CD1c-positive myeloid dendritic cell (primary cell): ENCODE measurements around the gene PKMYT1.

Experiments
- DNase-seq: peaks from one replicate; pipeline ENCODE4 v3.0.0-alpha.2; 2016; ENCODE audit errors: extremely low spot score

Gene PKMYT1

DNA sequence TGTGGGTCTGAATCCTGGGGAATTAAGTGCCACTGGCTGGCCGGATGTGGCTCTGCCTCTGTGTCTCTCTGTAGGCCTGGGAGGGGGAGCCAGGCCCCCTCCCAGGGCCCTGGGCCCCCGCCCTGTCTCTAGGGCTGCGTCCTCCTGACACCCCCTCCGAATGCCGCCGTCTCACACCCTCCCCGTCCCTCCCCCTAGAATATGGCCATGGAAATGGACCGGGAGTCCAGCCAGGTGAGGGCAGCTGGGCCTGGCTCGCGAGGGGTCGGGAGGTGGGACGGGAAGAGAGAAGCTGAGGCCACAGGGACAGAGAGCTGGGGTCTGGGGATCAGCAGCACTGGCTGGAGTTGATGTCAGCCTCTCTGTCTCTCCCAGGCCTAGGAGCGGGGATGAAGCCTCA lies 16.1 kb upstream of the PKMYT1 start:
- DNase-seq, result no peak

DNA sequence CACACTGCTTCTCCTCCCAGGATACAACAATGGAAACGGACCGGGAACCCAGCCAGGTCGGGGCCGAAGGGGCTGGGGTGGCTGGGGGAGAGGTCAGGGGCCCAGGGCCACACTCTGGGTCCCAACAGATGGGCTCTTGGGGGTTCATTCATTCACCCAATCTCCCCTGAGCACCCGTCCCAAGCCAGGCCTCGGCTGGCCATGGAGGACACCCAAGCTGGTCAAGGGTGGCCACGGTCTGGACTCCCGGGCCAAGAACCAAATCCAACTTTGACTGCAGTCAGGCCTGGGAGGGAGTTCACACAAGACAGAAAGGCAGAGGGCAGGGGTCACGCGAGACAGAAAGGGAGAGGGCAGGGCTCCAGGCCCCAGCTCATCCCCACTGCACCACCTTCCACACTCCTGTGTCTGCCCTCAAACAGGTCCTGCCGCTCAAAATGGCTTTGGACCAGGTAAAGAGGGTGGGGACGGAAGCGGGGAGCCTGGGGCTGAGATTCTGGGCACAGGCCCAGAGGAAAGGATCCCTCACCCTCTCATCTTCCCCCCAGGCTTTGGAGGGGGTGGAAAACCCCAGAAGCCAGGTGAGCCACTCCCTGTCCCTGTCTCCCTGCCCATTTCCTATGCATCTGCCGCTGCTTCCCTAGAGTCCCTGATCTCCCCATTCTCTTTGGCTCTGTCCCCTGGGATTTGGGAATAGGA lies 12.3 kb upstream of the PKMYT1 start:
- DNase-seq, result no peak

DNA sequence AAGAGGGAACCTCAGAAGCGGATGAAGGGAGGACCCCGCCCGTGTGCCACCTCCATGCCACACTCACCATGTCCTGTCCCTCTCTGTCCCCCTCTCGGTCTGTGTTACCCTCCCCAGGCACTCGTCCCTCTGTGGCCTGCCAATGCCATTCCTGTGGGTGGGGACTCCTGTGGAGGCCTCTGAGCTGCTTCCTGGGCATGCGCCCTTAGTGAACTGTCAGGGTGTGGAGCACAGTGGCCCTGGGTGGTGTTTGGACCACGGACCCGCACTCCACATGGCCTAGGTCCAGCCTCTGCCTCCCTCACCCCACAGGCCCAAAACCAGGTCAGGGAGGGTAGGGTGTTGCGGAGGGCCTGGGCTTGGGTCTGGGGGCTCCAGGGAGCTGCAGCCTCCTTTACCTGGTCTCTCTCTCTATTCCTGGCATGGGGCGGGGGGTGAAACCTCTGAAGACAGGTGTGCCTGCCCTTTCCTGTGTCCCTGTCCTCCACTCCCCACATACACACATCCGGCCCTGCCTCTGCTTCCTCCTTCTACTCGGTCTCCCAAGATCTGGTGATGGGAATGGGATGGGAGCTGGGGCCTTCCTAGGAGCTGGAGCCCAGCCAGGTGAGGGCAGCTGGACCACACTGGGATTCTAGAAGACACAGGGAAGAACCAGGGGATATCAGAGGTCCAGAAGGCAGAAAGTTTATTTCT lies 11.5 kb upstream of the PKMYT1 start:
- no peak for DNase-seq

DNA sequence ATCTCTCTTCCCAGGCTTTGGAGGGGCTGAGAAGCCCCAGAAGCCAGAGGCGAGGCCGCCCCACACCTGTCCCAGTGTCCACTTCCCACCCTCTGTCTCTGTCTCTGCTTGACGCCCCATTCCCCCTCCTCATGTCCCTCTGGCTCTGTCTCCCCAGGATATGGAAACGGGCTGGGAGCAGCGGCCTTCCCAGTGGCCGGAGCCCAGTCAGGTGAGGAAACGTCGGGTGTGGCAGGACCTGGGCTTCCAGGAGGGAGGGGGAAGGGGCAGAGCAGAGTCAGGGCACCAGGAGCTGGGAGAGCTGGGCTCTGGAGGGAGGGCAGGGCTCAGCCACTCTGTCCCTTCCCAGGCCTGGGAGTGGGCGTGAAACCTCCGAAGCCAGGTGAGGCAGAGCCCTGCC lies 10.6 kb upstream of the PKMYT1 start:
- no peak for DNase-seq

DNA sequence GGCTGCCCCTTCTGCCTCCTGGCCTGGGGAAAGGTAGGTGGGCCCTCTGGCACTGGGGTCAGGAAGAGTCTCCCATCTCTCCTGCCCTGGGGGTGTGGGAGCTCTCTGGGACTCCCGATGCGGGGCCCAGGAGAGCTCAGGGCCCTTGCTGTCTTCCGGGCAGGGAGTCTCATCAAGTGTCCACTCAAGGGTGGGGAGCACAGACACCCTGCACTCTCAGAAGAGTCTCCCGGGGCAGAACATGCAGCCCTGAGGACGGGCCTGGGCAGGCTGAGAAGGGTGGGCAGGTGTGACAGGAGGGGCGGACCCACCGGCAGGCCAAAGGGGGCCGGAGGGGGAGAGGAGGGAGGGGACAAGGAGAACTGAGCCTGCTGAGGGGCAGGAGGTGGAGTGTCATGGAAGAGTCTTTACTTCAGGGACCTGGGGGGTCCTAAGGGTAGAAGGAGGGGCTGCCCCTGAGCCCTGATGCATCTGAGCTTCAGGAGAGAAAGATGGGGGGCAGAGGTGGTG lies 8.4 kb upstream of the PKMYT1 start:
- DNase-seq, result no peak

DNA sequence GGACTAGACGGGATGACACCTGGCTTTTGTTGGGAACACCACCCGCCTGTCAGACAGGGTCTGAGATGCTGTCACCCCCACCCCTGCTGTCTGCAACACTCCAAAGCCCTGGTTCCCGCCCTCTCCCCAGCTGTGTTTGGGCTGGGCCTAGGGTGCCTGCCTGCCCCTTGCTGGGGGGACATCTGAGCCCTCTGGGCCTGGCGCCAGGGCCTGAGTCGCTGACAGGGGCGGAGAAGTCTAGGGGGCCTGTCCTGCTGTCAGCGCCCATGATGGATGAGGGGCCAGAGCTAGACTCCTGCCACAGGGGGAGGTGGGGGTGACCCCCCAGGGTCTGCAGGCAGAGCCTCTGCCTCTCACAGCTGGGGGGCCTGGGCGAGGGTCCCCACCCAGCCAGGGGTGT lies 7.6 kb upstream of the PKMYT1 start:
- DNase-seq, result no peak

DNA sequence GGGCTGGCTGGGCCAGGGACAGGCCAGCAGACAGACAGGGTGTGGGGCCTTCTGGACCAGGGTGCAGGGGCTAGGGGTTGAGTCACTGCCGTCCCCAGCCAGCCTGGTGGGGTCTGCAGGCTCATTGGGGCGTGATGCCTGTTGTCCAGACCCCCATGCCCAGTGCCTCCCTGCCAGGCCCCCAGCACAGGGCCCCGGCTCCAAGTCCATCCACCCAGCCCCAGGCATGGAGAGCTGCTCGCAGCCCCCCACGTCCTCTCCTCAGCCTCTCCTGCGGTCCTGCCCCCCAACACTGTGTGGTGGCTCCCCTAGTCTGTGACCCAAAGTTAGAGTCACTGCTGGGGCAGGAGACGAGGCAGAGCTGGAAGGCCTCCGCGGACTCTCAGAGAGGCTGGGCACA lies 7.0 kb upstream of the PKMYT1 start:
- no peak for DNase-seq

DNA sequence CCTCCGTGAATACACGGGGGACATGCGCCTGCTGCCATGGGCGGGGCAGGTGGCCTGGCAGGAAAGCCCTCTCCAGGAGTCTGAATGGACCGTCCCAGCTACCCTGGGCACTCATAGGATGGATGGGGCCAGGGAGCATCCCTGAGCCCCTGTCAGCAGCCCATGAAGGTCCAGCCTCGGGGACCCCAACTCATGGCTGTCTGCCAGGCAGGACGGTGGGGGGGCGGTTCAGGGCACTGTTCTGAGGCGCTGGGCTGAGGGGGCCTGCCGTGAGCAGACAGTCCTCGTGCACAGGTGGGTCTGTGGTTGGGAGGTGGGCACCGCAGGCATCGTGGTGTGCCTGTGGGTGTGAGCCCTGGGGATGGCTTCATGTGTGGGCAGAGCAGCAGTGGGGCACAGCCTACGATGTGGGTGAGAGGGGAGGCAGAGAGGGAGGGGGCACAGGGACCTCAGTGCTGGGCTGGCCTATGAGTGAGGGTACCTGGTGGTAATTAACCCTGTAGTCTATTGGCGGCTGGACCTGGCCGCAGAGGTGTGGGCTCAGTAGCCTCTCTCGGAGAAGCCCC lies 6.5 kb upstream of the PKMYT1 start:
- DNase-seq, result no peak

DNA sequence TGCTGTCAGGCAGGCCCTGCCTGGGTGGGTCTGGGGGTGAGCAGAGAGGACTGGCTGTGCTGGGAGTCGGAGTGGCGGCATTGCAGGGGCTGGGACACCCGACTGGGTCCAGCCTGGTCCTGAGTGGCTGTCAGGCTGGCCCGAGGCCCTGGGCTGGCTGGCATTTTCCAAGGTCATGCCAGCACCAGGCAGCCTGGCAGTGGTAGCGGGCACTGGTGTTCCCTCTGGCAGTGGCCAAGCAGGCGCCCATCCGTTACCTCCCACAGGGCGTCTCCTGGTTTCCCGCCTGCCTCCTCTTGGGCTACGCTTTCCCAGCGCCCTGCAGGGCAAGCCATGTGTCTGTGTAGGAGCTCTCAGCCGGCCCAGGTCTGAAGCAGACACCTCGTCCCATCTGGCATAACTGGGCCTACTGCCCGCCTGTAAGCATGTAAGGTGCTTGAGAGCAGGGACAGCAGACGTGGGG lies 5.7 kb upstream of the PKMYT1 start:
- DNase-seq, result no peak

DNA sequence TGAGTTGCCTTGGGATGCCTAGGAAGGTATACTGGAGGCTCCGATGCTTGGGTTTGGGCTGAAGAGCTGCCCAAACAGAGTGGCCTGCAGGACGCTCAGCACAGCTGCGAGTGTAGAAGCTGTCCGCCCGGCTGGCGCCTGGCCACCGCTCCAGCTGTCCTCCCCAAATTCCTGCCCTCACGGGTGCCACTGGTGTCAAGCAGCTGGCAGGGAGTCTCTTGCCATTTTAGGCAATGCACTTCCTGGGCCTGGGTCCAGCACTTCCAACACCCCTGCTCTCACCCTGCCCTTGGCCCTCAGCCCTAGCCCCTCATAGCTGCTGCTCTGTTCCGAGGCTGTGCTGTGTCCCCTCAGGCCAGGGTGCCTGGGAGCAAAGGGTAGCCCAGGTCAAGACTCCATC lies 5.2 kb upstream of the PKMYT1 start:
- DNase-seq, result no peak

DNA sequence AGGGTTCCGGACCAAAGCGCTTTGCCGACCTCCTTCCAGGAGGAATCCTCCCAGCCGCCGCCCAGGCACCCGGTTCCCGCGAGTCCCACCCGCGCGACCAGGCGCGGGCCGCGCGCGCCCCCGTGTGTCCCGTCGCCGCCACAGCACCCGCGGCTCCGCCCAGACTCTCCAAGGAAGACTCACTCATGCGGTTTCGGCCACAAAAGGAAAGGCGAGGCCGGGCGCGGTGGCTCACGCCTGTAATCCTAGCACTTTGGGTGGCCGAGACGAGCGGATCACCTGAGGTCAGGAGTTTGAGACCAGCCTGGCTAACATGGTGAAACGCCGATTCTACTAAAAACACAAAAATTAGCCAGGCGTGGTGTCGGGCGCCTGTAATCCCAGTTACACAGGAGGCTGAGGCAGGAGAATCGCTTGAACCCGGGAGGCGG lies 3.5 kb upstream of the PKMYT1 start:
- peak; percentile 88 for DNase-seq

DNA sequence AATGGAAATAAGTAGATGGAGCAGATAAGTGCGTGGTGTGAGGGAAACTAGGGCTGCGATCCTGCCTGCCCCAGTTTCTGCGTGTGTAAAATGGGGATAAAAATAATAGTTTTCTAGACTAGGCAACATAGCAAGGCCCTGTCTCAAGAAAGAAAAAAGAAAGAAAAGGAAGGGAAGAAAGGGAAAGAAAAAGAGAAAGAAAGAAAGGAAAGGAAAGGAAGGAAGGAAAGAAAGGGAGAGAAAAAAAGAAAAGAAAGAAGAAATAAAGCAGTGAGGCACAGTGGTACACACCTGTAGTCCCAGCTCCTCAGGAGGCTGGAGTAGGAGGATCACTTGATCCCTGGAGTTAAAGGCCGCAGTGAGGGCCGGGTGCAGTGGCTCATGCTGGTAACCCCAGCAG lies 2.2 kb upstream of the PKMYT1 start:
- DNase-seq, result no peak

DNA sequence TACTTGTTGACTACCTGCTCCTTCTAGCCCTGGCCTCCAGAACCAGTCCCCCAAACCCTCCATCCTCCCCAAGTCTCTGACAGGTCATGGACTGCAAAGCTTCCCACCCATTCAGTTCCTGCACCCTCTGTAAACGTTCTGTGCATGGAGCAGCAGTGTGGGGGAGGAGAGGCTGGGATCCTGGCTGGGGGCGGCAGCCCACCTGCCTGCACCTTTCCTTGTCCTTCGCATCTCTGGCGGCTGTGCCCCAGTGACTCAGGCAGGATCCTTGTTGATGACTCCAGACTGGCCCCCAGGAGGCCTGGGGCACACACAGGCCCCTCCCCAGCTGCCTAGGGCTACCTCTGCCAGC lies 1.6 kb upstream of the PKMYT1 start:
- DNase-seq, result no peak

DNA sequence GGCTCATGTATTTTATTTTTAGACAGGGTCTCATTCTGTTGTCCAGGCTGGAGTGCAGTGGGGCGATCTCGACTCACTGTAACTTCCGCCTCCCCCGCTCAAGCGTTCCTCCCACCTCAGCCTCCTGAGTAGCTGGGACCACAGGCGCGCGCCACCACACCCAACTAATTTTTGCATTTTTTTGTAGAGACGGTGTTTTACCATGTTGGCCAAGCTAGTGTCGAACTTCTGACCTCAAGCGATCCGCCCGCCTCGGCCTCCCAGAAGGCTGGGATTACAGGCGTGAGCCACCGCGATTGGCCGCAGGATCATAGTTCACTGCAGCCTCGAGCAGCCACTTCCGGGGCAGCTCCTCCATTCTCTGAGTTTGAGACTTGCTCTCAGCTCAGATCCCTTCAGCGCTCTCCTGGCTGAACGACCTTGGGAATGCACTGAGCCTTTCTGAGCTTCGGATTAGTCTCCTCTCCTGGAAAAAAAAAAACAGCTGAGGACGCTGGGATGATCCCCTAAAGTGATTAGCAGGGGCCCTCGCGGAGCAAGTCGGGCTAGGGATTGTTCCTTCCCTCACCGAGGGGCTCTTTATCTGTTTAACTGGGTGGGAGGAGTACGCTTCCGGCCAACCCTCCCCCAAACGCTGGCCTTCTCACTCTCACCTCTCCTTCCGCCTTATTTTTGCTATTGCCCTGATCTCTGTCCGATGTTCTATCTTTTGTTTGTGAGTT lies 1.1 kb upstream of the PKMYT1 start:
- DNase-seq, result no peak

DNA sequence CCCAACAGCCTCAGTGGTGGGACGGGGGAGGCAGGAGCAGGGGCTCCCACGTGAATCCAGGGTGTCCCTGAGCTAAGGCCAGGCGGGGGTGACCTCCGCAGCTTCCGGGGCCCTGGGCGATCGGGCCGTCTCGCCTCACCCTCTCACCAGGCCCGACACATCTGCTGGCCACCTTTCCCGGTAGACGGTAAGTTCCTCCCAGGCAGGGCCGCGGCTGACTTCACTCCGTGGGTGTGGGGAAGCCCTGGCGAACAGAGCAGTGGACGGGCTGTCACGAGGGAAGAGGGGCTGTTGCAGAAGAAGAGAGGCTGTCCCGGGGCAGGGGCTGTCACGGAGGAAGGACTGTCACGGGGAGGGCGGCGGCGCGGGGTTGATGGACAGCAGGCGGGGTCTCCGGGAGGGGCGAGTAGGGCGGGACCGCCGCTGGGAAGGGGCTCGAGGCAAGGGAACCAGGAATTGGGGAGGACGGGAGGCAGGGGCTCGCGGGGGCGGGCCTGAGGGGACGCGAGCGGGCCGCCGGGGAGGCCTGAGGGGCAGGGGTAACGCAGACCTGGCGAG lies 498 bp downstream of the PKMYT1 start:
- peak; percentile 80 for DNase-seq

DNA sequence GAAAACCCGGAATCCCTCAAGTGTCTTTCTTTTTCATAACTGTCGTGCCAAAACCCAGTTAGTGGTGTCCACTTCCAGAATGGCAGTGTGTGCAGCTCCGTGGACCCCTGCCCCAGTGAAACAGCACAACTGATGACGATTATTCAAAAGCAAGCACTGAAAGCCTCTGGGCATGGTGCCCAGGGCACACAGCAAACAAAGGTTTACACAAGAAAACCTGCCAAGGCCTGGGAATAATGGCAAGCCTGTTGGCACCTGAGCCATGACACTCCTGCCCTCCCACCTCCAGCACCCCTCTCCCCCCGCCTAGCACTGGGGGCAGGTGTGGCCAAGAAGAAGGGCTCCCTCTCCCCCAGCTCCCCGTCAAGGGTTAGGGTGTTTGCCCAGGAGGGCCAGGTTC lies 2.8 kb downstream of the PKMYT1 start:
- no peak for DNase-seq

DNA sequence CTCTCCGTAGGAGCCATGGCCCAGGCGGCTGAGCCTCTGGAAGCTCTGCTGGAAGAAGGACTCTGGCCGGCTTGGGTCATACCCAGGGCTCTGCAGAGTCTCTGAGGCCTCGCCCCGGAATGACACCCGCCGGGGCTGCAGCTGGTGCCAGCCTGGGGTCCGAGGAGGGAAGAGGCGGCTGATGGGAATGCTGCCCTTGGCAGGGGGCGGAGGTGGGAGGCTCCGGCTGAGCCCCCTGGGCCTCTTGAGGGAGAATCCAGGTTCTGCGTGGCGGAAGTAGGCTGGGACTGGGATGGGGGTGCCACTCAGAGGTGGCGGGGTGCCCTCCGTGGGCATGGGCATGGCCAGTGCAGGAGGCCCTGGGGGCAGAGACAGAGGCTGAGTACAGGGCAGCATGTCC lies 3.6 kb downstream of the PKMYT1 start:
- no peak for DNase-seq

DNA sequence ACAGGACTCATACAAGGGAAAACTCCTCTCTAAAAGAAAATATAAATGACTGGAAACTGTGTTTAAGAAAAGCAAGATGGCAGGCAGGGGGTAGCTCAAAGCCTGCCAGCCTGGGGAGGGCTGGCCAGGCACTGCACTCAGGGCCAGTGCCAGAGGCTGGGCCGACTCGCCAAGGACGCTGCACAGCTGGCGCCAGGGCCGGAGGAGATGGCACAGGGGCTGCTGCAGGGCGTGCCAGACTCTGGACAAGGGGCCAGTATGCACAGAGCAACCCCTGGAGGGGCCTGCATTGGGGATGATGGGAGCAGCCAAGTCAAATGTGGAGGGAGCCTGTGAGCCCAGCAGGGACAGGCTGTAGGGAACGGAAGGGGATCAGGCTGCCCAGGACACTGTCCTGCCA lies 4.0 kb downstream of the PKMYT1 start:
- no peak for DNase-seq

DNA sequence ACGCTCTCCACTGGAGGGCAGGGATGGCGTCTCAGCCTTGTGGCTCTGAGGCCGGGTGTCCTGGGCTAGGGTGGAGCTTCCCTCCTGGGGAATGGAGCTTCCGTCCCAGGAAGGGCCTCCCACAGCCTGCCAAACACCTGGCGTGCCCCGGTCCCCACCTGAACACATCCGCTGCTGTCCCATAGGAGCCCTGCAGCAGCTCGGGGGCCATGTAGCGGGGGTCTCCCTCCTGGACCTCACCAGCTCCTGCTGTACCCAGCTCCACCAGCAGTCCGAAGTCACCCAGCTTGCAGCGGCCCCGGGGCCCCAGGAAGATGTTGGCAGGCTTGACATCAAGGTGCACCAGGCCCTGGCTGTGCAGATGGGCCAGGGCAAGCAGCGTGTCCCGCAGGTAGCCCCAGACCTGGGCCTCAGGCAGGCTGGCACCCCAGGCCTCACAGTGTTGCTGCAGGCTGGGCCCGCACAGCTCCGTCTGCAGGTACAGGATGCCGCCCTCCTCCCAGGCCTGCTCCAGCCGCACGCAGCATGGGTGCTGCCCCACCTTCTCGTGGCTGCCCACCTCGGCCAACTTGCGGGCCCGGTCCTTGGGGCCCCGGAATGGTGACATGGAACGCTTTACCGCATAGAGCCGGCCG lies 5.0 kb downstream of the PKMYT1 start:
- no peak for DNase-seq

DNA sequence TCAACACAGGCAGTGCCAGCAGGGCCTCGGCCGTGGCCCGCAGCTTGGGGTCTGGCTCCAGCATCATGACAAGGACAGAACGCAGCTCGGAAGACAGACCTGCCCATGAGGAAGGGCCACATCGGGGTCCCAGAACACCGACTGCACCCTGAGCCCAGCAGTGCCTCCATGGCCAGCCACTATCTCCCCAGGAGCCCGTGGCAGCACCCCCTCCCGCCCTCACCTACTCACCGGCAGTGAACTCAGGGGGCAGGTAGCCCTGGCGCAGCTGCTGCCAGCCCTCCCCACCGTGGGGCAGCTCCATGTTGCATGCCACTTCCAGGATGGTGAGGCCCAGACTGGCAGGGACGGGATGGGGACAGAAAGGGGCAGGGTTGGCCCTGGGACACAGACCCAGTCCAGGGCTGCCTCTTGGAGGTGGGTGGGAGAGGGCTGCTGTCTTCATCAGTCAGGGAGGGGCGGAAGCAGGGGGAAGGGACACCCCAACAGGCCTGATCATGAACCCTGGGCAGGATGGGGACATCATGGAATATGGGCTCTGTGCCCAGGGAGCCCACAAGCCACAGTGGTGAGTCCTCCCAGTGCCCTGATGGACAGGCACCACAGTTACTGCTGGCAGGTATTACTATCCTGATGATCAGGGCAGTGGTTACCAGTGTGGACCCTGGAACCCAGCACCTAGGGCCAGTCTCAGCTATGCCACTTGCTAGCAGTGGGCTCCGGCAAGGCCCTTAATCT lies 5.8 kb downstream of the PKMYT1 start:
- no peak for DNase-seq
